ENCODE data around the gene TARBP1. TPM values are rescaled to one million over a fixed set of nuclear protein-coding genes. Genes with fewer than 3 reads are reported as not detected.

TARBP1 gene
- total RNA-seq, 4 donors from 2014 or later: 0.88 to 79.8 (median 21.2) TPM

DNA sequence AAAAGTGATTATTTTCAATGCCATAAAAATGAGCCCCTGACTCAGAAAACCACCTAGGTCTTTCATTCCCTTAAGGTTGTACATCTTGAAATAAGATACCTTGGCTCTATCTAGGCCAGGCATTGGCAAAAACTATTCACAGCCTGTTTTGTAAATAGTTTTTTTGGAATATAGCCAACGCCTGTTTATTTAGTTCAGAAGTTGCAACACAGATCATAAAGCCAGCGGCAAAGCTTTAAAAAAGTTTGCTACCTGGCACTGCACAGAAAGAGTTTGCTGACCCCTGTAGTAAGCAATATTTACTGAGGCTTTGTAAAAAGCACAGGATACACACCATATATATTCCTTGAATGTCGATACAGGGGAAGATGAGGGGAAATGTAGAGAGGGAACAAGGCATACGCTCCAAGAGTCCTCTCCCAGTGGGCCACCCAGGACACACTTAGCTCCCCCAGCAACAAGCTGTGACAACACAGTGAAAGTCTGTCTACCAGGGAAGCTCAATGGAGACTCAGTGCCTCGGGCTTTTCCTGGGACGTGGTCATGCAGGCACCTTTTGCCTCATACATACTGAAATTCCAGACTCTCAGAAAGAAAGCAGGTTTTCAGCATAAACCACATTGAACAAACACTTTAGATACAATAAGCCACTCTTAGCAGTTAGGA is 20.5 kb downstream of the TARBP1 start:
- TF ChIP-seq, protein P1, sequence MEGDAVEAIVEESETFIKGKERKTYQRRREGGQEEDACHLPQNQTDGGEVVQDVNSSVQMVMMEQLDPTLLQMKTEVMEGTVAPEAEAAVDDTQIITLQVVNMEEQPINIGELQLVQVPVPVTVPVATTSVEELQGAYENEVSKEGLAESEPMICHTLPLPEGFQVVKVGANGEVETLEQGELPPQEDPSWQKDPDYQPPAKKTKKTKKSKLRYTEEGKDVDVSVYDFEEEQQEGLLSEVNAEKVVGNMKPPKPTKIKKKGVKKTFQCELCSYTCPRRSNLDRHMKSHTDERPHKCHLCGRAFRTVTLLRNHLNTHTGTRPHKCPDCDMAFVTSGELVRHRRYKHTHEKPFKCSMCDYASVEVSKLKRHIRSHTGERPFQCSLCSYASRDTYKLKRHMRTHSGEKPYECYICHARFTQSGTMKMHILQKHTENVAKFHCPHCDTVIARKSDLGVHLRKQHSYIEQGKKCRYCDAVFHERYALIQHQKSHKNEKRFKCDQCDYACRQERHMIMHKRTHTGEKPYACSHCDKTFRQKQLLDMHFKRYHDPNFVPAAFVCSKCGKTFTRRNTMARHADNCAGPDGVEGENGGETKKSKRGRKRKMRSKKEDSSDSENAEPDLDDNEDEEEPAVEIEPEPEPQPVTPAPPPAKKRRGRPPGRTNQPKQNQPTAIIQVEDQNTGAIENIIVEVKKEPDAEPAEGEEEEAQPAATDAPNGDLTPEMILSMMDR (IDR thresholded peaks at IDR 0.05): no peak
- TF ChIP-seq POLR2A (IDR thresholded peaks at IDR 0.05): no peak
- Histone ChIP-seq H3K9me3 (no peaks in the 10 kb centered on the region), H3K4me3 (no peak overlapping the region), H3K4me1 (no peaks in the 10 kb centered on the region), H3K27ac (no peak overlapping the region), H3K27me3 (no peaks in the 10 kb centered on the region), H3K36me3 (no peaks in the 10 kb centered on the region)
- DNase-seq: no peak
- intact Hi-C loops (cut with DNase I; ENCODE audit: low total_unique reads): no loop called here

DNA sequence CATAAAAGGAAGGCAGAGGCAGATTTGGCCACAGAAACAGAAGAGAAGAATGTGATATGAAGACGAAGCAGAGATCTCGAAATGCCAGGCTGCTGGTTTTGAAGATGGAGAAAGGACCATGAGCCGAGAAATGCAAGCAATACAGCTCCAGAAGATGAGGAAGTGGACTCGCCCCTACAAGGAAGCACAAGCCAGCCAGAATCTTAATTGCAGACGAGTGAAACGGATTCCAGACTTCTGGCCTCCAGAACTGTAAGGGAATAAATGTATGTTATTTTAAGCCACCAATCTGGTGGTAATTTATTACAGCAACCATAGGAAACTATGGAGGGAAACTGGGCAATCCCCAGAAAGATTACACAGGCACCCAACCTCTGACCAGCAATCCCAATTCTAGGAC is 24.1 kb downstream of the TARBP1 start:
- no peak overlapping the region for H3K4me3 ChIP-seq
- intact Hi-C loops (cut with DNase I; ENCODE audit: low total_unique reads): no loop called here
- no peaks in the 10 kb centered on the region for H3K36me3 ChIP-seq
- H3K27ac ChIP-seq: no peak overlapping the region
- no peak for DNase-seq
- no peaks in the 10 kb centered on the region for H3K4me1 ChIP-seq
- TF ChIP-seq, protein P1 (IDR thresholded peaks at IDR 0.05): no peak
- TF ChIP-seq POLR2A (IDR thresholded peaks at IDR 0.05): no peak
- H3K9me3 ChIP-seq: no peaks in the 10 kb centered on the region
- H3K27me3 ChIP-seq: no peaks in the 10 kb centered on the region

DNA sequence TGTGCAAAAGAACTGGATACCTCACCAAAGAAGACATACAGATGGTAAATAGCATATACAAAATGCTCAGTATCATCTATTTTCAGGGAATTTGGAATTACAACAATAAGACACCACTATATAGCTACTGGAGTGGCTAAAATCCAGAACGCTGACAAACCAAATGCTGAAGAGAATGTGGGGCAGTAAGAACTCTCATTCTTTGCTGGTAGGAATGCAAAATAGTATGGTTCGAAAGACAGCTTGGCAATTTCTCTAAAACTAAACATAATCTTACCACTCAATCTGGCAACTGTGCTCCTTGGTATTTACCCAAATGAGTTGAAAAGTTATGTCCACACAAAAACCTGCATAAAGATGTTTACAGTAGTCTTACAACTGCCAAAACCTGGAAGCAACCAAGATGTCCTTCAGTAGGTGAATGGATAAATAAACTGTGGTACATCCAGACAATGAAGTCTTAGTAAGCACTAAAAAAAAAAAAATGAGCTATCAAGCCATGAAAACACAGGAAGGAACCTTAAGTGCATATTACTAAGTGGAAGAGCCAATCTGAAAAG is 26.5 kb downstream of the TARBP1 start:
- intact Hi-C loops (cut with DNase I; ENCODE audit: low total_unique reads): no loop called here
- Histone ChIP-seq H3K4me1 (no peaks in the 10 kb centered on the region), H3K4me3 (no peak overlapping the region), H3K9me3 (no peaks in the 10 kb centered on the region), H3K27ac (no peak overlapping the region), H3K36me3 (no peaks in the 10 kb centered on the region), H3K27me3 (no peaks in the 10 kb centered on the region)
- no peak for TF ChIP-seq POLR2A (IDR thresholded peaks at IDR 0.05)
- TF ChIP-seq, protein P1 (IDR thresholded peaks at IDR 0.05): no peak
- no peak for DNase-seq

DNA sequence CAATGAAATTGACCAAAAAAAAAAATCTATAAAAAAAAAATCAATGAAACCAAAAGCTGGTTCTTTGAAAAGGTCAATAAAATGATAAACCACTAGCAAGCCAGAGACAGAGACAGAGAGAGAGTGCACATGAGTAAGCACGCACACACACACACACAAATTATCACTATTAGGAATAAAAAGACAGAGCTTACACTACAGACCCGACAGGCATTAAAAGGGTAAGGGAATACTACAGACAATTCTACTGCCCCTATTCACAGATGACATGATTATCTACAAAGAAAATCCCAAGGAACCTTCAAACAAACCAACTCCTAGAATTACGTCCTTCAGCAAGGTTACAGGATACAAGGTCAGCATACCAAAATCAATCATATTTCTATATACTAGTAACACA is 38.6 kb downstream of the TARBP1 start:
- intact Hi-C loops (cut with DNase I; ENCODE audit: low total_unique reads): no loop called here
- H3K4me3 ChIP-seq: no peak overlapping the region
- H3K27me3 ChIP-seq: no peaks in the 10 kb centered on the region
- no peak for DNase-seq
- H3K9me3 ChIP-seq: peaks cover 0 to 5% of the 10 kb centered on the region in 2 donors
- no peaks in the 10 kb centered on the region for H3K36me3 ChIP-seq
- TF ChIP-seq, protein P1 (IDR thresholded peaks at IDR 0.05): no peak
- no peak for TF ChIP-seq POLR2A (IDR thresholded peaks at IDR 0.05)
- no peak overlapping the region for H3K27ac ChIP-seq
- H3K4me1 ChIP-seq: no peaks in the 10 kb centered on the region

DNA sequence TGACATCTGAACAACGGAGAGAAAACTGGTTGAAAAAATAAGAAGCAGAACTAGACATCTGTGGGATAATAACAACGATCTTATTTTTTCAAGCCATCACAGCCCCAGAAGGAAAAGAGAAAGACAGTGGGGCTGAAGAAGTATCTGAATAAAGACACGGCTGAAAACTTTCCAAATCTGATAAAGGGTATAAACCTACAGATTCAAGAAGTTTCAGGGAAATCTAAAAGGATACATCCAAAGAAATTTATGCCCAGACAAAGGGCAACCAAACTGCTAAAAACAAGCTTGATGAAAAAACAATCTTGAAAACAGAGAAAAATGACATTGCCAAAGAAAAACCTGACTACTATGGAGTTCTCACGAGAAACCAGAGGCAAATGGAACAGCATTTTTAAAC is 40.4 kb downstream of the TARBP1 start:
- intact Hi-C loops (cut with DNase I; ENCODE audit: low total_unique reads): no loop called here
- no peak for DNase-seq
- no peak overlapping the region for H3K4me3 ChIP-seq
- no peak overlapping the region for H3K27ac ChIP-seq
- H3K27me3 ChIP-seq: no peaks in the 10 kb centered on the region
- no peaks in the 10 kb centered on the region for H3K4me1 ChIP-seq
- TF ChIP-seq POLR2A (IDR thresholded peaks at IDR 0.05): no peak
- TF ChIP-seq, protein P1 (IDR thresholded peaks at IDR 0.05): no peak
- peaks cover 0 to 5% of the 10 kb centered on the region in 2 donors for H3K9me3 ChIP-seq
- H3K36me3 ChIP-seq: no peaks in the 10 kb centered on the region

Measured in uterus (tissue), 4 donors.